Measurements from ENCODE around the gene MAGIX. TPM values are rescaled to one million over a fixed set of nuclear protein-coding genes. Genes with fewer than 3 reads are reported as not detected.

MAGIX gene
- total RNA-seq, 2 experiments from 2014 or later, result 0.89 to 0.93 TPM

DNA sequence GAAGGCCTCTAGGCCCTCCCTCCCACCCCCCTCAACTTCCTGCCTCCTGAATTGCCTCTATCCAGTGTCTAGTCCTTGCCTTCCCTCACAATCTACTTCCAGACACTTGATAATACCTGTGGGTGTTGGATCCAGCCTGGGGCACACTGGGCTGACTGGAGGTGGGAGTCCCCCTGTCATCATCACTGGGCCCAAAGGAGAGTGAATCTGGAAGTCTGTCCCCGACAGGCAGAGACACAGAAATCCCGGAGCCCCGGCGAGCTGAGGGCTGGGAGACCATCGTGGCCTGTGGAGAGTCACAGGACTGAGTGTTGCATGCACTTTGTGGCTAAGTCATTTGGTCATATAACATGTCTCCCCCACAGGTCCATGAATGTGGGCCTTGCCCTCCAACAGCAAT, 45.8 kb downstream of the MAGIX start:
- Mint-ChIP-seq H3K27me3 (no peaks in the 10 kb centered on the region), H3K4me3 (no peak overlapping the region), H3K27ac (no peak overlapping the region), H3K36me3 (ENCODE audit: low read depth) (no peaks in the 10 kb centered on the region), H3K9me3 (no peaks in the 10 kb centered on the region), H3K4me1 (ENCODE audit: low read depth) (no peaks in the 10 kb centered on the region)
- Histone ChIP-seq H3K36me3 (ENCODE audit: insufficient read depth, low read length) (no peaks in the 10 kb centered on the region), H3K4me1 (ENCODE audit: insufficient read depth, low read length) (no peaks in the 10 kb centered on the region), H3K27me3 (ENCODE audit: control insufficient read depth in 1 of 2, insufficient read depth in 2 of 2, low read length in 2 of 2) (no peaks in the 10 kb centered on the region), H3K4me3 (ENCODE audit: low read length) (no peak overlapping the region), H3K9me3 (ENCODE audit: control insufficient read depth in 1 of 2, insufficient read depth in 1 of 2, low read length in 2 of 2) (no peaks in the 10 kb centered on the region), H3K27ac (ENCODE audit: low read depth in 1 of 2, low read length in 2 of 2) (no peak overlapping the region)
- ChIA-PET CTCF (no interaction called here), POLR2A (no interaction called here)
- TF ChIP-seq, protein P1, sequence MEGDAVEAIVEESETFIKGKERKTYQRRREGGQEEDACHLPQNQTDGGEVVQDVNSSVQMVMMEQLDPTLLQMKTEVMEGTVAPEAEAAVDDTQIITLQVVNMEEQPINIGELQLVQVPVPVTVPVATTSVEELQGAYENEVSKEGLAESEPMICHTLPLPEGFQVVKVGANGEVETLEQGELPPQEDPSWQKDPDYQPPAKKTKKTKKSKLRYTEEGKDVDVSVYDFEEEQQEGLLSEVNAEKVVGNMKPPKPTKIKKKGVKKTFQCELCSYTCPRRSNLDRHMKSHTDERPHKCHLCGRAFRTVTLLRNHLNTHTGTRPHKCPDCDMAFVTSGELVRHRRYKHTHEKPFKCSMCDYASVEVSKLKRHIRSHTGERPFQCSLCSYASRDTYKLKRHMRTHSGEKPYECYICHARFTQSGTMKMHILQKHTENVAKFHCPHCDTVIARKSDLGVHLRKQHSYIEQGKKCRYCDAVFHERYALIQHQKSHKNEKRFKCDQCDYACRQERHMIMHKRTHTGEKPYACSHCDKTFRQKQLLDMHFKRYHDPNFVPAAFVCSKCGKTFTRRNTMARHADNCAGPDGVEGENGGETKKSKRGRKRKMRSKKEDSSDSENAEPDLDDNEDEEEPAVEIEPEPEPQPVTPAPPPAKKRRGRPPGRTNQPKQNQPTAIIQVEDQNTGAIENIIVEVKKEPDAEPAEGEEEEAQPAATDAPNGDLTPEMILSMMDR (IDR thresholded peaks at IDR 0.05), result no peak
- ATAC-seq (ENCODE audit: poor library complexity), result no peak
- DNase-seq, result no peak
- intact Hi-C loops (cut with DNase I, micrococcal nuclease), result no loop called here

DNA sequence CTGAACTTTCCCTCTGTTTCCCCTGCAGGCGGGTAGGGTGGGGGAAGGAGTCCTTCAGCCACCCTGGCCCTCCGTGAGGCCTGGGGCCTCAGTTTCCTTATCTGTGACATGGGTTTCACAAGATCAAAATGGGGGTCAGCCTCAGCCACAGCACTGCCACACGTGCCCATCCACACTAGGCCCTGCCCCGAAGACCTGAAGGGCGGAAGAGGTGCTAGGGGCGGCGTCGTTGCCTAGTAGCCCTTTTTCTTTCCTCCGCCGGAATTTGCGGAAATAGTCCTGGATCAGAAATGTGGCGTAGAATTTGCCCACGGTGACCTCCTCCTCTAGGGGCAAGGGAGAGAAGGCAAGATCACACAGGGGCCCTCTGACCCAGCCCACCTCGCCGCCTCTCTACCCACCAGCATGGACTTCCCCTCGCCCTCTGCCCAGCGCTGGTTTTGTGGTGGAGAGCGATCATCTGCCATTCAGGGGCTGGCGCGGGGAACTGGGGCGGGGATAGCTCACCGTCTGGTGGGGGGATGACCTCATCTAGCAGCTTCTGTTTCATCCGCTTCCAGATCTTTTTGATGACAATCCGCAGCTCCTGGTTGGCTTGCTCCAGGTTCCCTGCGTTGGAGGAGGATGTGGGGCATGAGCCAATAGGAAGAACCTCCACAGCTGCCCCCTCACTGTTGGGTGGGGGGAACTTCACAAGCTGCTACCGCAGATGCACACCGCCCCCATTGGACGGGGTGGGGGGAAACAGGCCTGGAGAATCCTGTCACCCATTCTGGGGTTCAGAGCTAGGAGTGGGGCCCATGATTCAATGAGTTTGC, 47.1 kb downstream of the MAGIX start:
- Mint-ChIP-seq H3K27me3 (no peaks in the 10 kb centered on the region), H3K27ac (no peak overlapping the region), H3K9me3 (no peaks in the 10 kb centered on the region), H3K4me1 (ENCODE audit: low read depth) (no peaks in the 10 kb centered on the region), H3K36me3 (ENCODE audit: low read depth) (no peaks in the 10 kb centered on the region), H3K4me3 (no peak overlapping the region)
- Histone ChIP-seq H3K27me3 (ENCODE audit: control insufficient read depth in 1 of 2, insufficient read depth in 2 of 2, low read length in 2 of 2) (no peaks in the 10 kb centered on the region), H3K27ac (ENCODE audit: low read depth in 1 of 2, low read length in 2 of 2) (no peak overlapping the region), H3K36me3 (ENCODE audit: insufficient read depth, low read length) (no peaks in the 10 kb centered on the region), H3K4me3 (ENCODE audit: low read length) (no peak overlapping the region), H3K9me3 (ENCODE audit: control insufficient read depth in 1 of 2, insufficient read depth in 1 of 2, low read length in 2 of 2) (no peaks in the 10 kb centered on the region), H3K4me1 (ENCODE audit: insufficient read depth, low read length) (no peaks in the 10 kb centered on the region)
- intact Hi-C loops (cut with DNase I, micrococcal nuclease), result no loop called here
- CTCF ChIA-PET, result no interaction called here
- ATAC-seq (ENCODE audit: poor library complexity), result no peak
- no peak for DNase-seq
- TF ChIP-seq, protein P1 (IDR thresholded peaks at IDR 0.05), result no peak
- POLR2A ChIA-PET, result no interaction called here

DNA sequence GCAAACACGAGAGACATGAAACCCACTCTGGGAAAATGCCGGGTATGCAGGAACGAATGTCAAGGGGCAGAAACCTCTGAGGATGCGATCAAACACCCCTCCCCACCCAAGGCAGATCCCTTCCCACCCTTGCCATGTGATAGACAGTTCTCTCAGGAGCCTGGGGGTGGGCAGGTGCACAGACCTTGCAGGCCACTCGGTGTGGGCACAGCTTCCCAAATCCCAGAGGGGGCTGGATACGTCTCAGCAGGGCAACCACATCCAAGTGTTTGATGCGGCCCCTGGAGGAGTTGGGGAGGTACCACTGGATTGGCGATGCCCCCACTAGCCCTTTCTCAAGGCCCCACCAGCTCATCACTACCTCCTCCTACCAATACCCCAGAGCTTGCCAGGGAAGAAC, 47.8 kb downstream of the MAGIX start:
- CTCF ChIA-PET, result no interaction called here
- TF ChIP-seq, protein P1 (IDR thresholded peaks at IDR 0.05), result no peak
- Mint-ChIP-seq H3K4me1 (ENCODE audit: low read depth) (no peaks in the 10 kb centered on the region), H3K27me3 (no peaks in the 10 kb centered on the region), H3K4me3 (no peak overlapping the region), H3K27ac (no peak overlapping the region), H3K9me3 (no peaks in the 10 kb centered on the region), H3K36me3 (ENCODE audit: low read depth) (no peaks in the 10 kb centered on the region)
- POLR2A ChIA-PET, result no interaction called here
- DNase-seq (no peak), ATAC-seq (ENCODE audit: poor library complexity) (no peak)
- Histone ChIP-seq H3K4me3 (ENCODE audit: low read length) (no peak overlapping the region), H3K27ac (ENCODE audit: low read depth in 1 of 2, low read length in 2 of 2) (no peak overlapping the region), H3K36me3 (ENCODE audit: insufficient read depth, low read length) (no peaks in the 10 kb centered on the region), H3K9me3 (ENCODE audit: control insufficient read depth in 1 of 2, insufficient read depth in 1 of 2, low read length in 2 of 2) (no peaks in the 10 kb centered on the region), H3K4me1 (ENCODE audit: insufficient read depth, low read length) (no peaks in the 10 kb centered on the region), H3K27me3 (ENCODE audit: control insufficient read depth in 1 of 2, insufficient read depth in 2 of 2, low read length in 2 of 2) (no peaks in the 10 kb centered on the region)
- intact Hi-C loops (cut with DNase I, micrococcal nuclease), result no loop called here

Measured in CD4-positive, alpha-beta T cell (primary cell).